Natural killer cell (primary cell): ENCODE data around the gene PML. TPM values are rescaled to one million over a fixed set of nuclear protein-coding genes. Genes with fewer than 3 reads are reported as not detected.
"Not testable (repeated sequence)": the region's sequence is repeated elsewhere in the genome, so short reads cannot be mapped to it uniquely, and the experiment has no call there.

ENCODE experiments used
- ATAC-seq, 3 donors: fragments of 150-1000 bp in 2 of 3; fragments of 200-7000 bp in 1 of 3; cut with Tn5 transposase; 1 replicate in 1 of 3; 2 replicates in 2 of 3; pipeline ENCODE4 v1.10.0; 2021; ENCODE audit warnings: mild to moderate bottlenecking in 2 of 3, moderate library complexity in 2 of 3
- DNase-seq, 2 donors: peaks; one replicate each; pipeline versions ENCODE4 v3.0.0 to v3.0.0-alpha.2; 2013 to 2021; ENCODE audit warnings: mixed read lengths in 1 of 2
- H3K27ac ChIP-seq: one replicate; pipeline ENCODE4 v1.5.1; 2013; ENCODE audit warnings: mild to moderate bottlenecking, low read length
- H3K27me3 ChIP-seq: one replicate; pipeline ENCODE4 v1.6.1; 2013; ENCODE audit warnings: low read length; ENCODE audit not compliant: control insufficient read depth, insufficient read depth
- H3K36me3 ChIP-seq: one replicate; pipeline ENCODE4 v1.6.1; 2013; ENCODE audit warnings: low read length; ENCODE audit not compliant: control insufficient read depth, insufficient read depth
- H3K4me1 ChIP-seq: one replicate; pipeline ENCODE4 v1.6.1; 2013; ENCODE audit warnings: low read length; ENCODE audit not compliant: control insufficient read depth, insufficient read depth
- H3K4me3 ChIP-seq: one replicate; pipeline ENCODE4 v1.5.1; 2013; ENCODE audit warnings: low read length
- H3K9me3 ChIP-seq: one replicate; pipeline ENCODE4 v1.6.1; 2013; ENCODE audit warnings: low read length; ENCODE audit not compliant: control insufficient read depth, insufficient read depth
- H3K27ac Mint-ChIP-seq, 2 donors: one replicate each; pipeline ENCODE4 v1.8.0; 2022; ENCODE audit warnings: mild to moderate bottlenecking in 2 of 2, mixed read lengths in 2 of 2, moderate library complexity in 1 of 2
- H3K27me3 Mint-ChIP-seq, 2 donors: one replicate each; pipeline ENCODE4 v1.8.0; 2022; ENCODE audit warnings: low read depth in 2 of 2, mixed read lengths in 2 of 2
- H3K36me3 Mint-ChIP-seq: one replicate; pipeline ENCODE4 v1.8.0; 2022; ENCODE audit warnings: mixed read lengths
- H3K4me1 Mint-ChIP-seq, 2 donors: one replicate each; pipeline ENCODE4 v1.8.0; 2022; ENCODE audit warnings: mixed read lengths in 2 of 2
- H3K4me3 Mint-ChIP-seq: one replicate; pipeline ENCODE4 v1.8.0; 2022; ENCODE audit warnings: mild to moderate bottlenecking, moderate library complexity, mixed read lengths
- H3K9me3 Mint-ChIP-seq, 2 donors: one replicate each; pipeline ENCODE4 v1.8.0; 2022; ENCODE audit warnings: mixed read lengths in 2 of 2
- CTCF ChIP-seq: fragments of 200-600 bp; IDR thresholded peaks from one replicate; pipeline ENCODE4 v1.8.0; 2022; ENCODE audit warnings: antibody characterized with exemption
- WGBS: methylation state at CpG from one replicate; pipeline ENCODE4 v1.1.7; 2013; ENCODE audit warnings: missing lambda C conversion rate; ENCODE audit not compliant: insufficient coverage; 5-methylcytosine and 5-hydroxymethylcytosine counted together
- intact Hi-C: fragments of 100-400 bp; cut with micrococcal nuclease; formaldehyde crosslinking; loops from one replicate; pipeline ENCODE4 v1.14.2; 2022
- total RNA-seq, 4 donors: library from RNA; stranded (reverse); fragments of 120-200 nt in 1 of 4; gene quantifications; one replicate each; pipeline versions ENCODE4 v1.2.3 to v1.2.4, GENCODE V29; 2013 to 2022

PML gene
- total RNA-seq, 3 donors from 2014 or later (not counting 1 experiment from before 2014, with no cell fraction given) = 65.8 to 68.7 (median 67.6) TPM

- Histone ChIP-seq H3K27me3 (no peaks in the 10 kb centered on the region), H3K9me3 (no peaks in the 10 kb centered on the region), H3K4me1 (no peaks in the 10 kb centered on the region), H3K27ac (no peak overlapping the region), H3K36me3 (no peaks in the 10 kb centered on the region), H3K4me3 (no peak overlapping the region)
- DNase-seq (no peak), ATAC-seq (no peak)
- no peaks in the 10 kb centered on the region for H3K27me3 Mint-ChIP-seq
- no peaks in the 10 kb centered on the region for H3K4me1 Mint-ChIP-seq
- no peaks in the 10 kb centered on the region for H3K9me3 Mint-ChIP-seq
- H3K27ac Mint-ChIP-seq = no peak overlapping the region
- no peak overlapping the region for H3K4me3 Mint-ChIP-seq
- TF ChIP-seq CTCF = no peak
- H3K36me3 Mint-ChIP-seq = no peaks in the 10 kb centered on the region
- intact Hi-C loops = no loop called here
- 80% methylated on average over 6 of the region's 6 CpGs for WGBS
Measured at GRCh38 chr15:74060251-74060650, 65.7 kb downstream of the PML start.

- WGBS = 93% methylated on average over 6 of the region's 6 CpGs
- Histone ChIP-seq H3K36me3 (no peaks in the 10 kb centered on the region), H3K27me3 (no peaks in the 10 kb centered on the region), H3K27ac (no peak overlapping the region), H3K4me3 (no peak overlapping the region), H3K4me1 (no peaks in the 10 kb centered on the region), H3K9me3 (no peaks in the 10 kb centered on the region)
- H3K9me3 Mint-ChIP-seq = no peaks in the 10 kb centered on the region
- no peaks in the 10 kb centered on the region for H3K27me3 Mint-ChIP-seq
- TF ChIP-seq CTCF = no peak
- intact Hi-C loops = no loop called here
- H3K27ac Mint-ChIP-seq = no peak overlapping the region
- H3K4me1 Mint-ChIP-seq = no peaks in the 10 kb centered on the region
- H3K36me3 Mint-ChIP-seq = no peaks in the 10 kb centered on the region
- no peak for ATAC-seq
- no peak for DNase-seq
- H3K4me3 Mint-ChIP-seq = no peak overlapping the region
Measured at GRCh38 chr15:74062236-74062635, 67.7 kb downstream of the PML start.

- Mint-ChIP-seq H3K36me3 (no peaks in the 10 kb centered on the region), H3K27me3 (no peaks in the 10 kb centered on the region), H3K4me3 (no peak overlapping the region), H3K4me1 (no peaks in the 10 kb centered on the region), H3K27ac (no peak overlapping the region), H3K9me3 (no peaks in the 10 kb centered on the region)
- H3K27me3 ChIP-seq = no peaks in the 10 kb centered on the region
- no peaks in the 10 kb centered on the region for H3K4me1 ChIP-seq
- DNase-seq (no peak), ATAC-seq (no peak)
- H3K27ac ChIP-seq = no peak overlapping the region
- H3K36me3 ChIP-seq = no peaks in the 10 kb centered on the region
- no peak for TF ChIP-seq CTCF
- H3K9me3 ChIP-seq = no peaks in the 10 kb centered on the region
- intact Hi-C loops = no loop called here
- WGBS = 83% methylated on average over 7 of the region's 7 CpGs
- no peak overlapping the region for H3K4me3 ChIP-seq
Measured at GRCh38 chr15:74062671-74063070, 68.2 kb downstream of the PML start.

GRCh38 chr15:74063425-74064146 is 69.1 kb downstream of the PML start:
- H3K27me3 ChIP-seq, H3K9me3 Mint-ChIP-seq, H3K27ac ChIP-seq, H3K4me1 Mint-ChIP-seq, intact Hi-C loops, H3K4me1 ChIP-seq, H3K36me3 ChIP-seq, H3K36me3 Mint-ChIP-seq, H3K27ac Mint-ChIP-seq, H3K27me3 Mint-ChIP-seq, H3K9me3 ChIP-seq, ATAC-seq, DNase-seq, H3K4me3 Mint-ChIP-seq, H3K4me3 ChIP-seq: not testable (repeated sequence)
- WGBS = 84% methylated on average over 5 of the region's 17 CpGs

- H3K4me1 Mint-ChIP-seq, intact Hi-C loops, H3K9me3 ChIP-seq, H3K36me3 ChIP-seq, H3K4me1 ChIP-seq, H3K27me3 ChIP-seq, ATAC-seq, H3K27ac ChIP-seq, H3K36me3 Mint-ChIP-seq, H3K9me3 Mint-ChIP-seq, H3K4me3 Mint-ChIP-seq, H3K27ac Mint-ChIP-seq, H3K27me3 Mint-ChIP-seq, H3K4me3 ChIP-seq, DNase-seq: not testable (repeated sequence)
- 97% methylated on average over 3 of the region's 3 CpGs for WGBS
Measured at GRCh38 chr15:74064183-74064582, 69.7 kb downstream of the PML start.

GRCh38 chr15:74064822-74065221 is 70.3 kb downstream of the PML start:
- H3K27me3 Mint-ChIP-seq, H3K36me3 Mint-ChIP-seq, H3K27me3 ChIP-seq, intact Hi-C loops, H3K9me3 Mint-ChIP-seq, DNase-seq, H3K36me3 ChIP-seq, H3K27ac ChIP-seq, H3K9me3 ChIP-seq, H3K27ac Mint-ChIP-seq, H3K4me3 ChIP-seq, H3K4me1 ChIP-seq, H3K4me3 Mint-ChIP-seq, ATAC-seq, H3K4me1 Mint-ChIP-seq: not testable (repeated sequence)
- WGBS = 82% methylated on average over 8 of the region's 8 CpGs
